ENCODE data around the gene FBN1.

DNA sequence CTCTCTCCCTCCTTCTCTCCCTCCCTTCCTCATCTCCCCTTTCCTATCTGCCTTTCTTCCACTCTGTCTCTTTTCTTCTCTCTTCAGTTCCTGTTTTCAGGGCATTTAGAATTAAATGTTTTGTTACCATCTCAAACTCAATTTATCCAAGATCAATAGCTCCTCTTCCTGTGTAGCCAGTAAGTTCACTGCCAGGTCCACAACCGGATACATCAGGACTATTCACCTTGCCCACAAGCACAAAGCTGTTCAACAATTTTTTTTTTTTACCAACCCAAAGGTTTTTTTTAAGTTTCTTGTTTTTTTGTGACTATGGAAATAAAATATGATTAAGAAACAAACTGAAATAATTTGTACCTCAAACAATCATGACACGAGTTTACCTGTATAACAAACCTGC lies 26.1 kb downstream of the FBN1 start:
- TF ChIP-seq, protein P1, sequence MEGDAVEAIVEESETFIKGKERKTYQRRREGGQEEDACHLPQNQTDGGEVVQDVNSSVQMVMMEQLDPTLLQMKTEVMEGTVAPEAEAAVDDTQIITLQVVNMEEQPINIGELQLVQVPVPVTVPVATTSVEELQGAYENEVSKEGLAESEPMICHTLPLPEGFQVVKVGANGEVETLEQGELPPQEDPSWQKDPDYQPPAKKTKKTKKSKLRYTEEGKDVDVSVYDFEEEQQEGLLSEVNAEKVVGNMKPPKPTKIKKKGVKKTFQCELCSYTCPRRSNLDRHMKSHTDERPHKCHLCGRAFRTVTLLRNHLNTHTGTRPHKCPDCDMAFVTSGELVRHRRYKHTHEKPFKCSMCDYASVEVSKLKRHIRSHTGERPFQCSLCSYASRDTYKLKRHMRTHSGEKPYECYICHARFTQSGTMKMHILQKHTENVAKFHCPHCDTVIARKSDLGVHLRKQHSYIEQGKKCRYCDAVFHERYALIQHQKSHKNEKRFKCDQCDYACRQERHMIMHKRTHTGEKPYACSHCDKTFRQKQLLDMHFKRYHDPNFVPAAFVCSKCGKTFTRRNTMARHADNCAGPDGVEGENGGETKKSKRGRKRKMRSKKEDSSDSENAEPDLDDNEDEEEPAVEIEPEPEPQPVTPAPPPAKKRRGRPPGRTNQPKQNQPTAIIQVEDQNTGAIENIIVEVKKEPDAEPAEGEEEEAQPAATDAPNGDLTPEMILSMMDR (IDR thresholded peaks at IDR 0.05), result no peak
- TF ChIP-seq EP300 (IDR thresholded peaks at IDR 0.05) (no peak), POLR2AphosphoS5 (IDR thresholded peaks at IDR 0.05) (no peak), POLR2A (IDR thresholded peaks at IDR 0.05) (no peak)

Data from upper lobe of left lung (tissue), 4 donors.